AG04450 (cell line): Measurements from ENCODE around the gene TMEM182. TPM values are rescaled to one million over a fixed set of nuclear protein-coding genes. Genes with fewer than 3 reads are reported as not detected.

Experiments
- CTCF ChIA-PET: fragments of 300-600, 350-600 bp; formaldehyde crosslinking; extraction: SDS; loops from one replicate; lab custom pipeline; 2022; ENCODE audit warnings: antibody characterized with exemption, inconsistent platforms; lab: Charles Lee
- POLR2A ChIA-PET: fragments of 350-600 bp; formaldehyde crosslinking; extraction: SDS; loops from one replicate; lab custom pipeline; 2021; ENCODE audit warnings: antibody characterized with exemption, inconsistent platforms; lab: Yijun Ruan, JAX
- DNase-seq: peaks from one replicate; pipeline ENCODE4 v3.0.0-alpha.2; 2011; ENCODE audit warnings: low read depth, low spot score
- H3K27ac ChIP-seq: one replicate; pipeline ENCODE4 v1.5.1; 2012; ENCODE audit warnings: low read depth, low read length, control low read depth
- H3K27me3 ChIP-seq: one replicate; pipeline ENCODE4 v1.6.0; 2012; ENCODE audit warnings: low read length; ENCODE audit not compliant: control insufficient read depth, insufficient read depth
- H3K4me3 ChIP-seq: 2 replicates; pipeline ENCODE4 v1.5.1; 2011; ENCODE audit warnings: mild to moderate bottlenecking, low read depth, low read length, control low read depth
- H3K9me3 ChIP-seq: 2 replicates; pipeline ENCODE4 v1.5.1; 2012; ENCODE audit warnings: low read length; ENCODE audit not compliant: control insufficient read depth, insufficient read depth
- CTCF ChIP-seq: IDR thresholded peaks from 2 replicates; pipeline ENCODE4 v1.5.1; 2011; ENCODE audit warnings: low read depth, low read length, control low read depth, inconsistent platforms
- polyA minus RNA-seq: library from RNA; depleted of rRNA, polyadenylated mRNA; stranded (reverse); fragments of >200 nt; gene quantifications from 2 replicates; pipeline ENCODE4 v1.2.3, GENCODE V29; 2011; rRNA and poly(A)+ RNA removed
- polyA plus RNA-seq: library from polyadenylated mRNA; depleted of rRNA; stranded (reverse); fragments of >200 nt; gene quantifications from 2 replicates; pipeline ENCODE4 v1.2.3, GENCODE V29; 2011; rRNA removed

The TMEM182 gene
- polyA plus RNA-seq (3.5 and 3.6 TPM in 2 replicates), polyA minus RNA-seq (1.1 and 1.9 TPM in 2 replicates)

GRCh38 chr2:102761763-102762162, at the start of gene TMEM182:
TSS of gene TMEM182 (plus strand) at chr2:102762031. CDS start at chr2:102762218, 187 bp downstream.
- no peak for TF ChIP-seq CTCF
- Histone ChIP-seq H3K27me3 (no peaks in the 10 kb centered on the region), H3K4me3 (no peak within 1 kb of the TSS), H3K27ac (no peak within 1 kb of the TSS), H3K9me3 (no peaks in the 10 kb centered on the region)
- POLR2A ChIA-PET = no interaction called here
- DNase-seq = no peak
- CTCF ChIA-PET = interaction anchor here (1.5 to 8.6 kb wide), 3 partner anchors 8 to 78 kb away, joined by 4 to 130 read pairs (median 42); no protein-coding TSS in a partner anchor

GRCh38 chr2:102717308-102718018, 44.4 kb upstream of the TMEM182 start:
- no peak for DNase-seq
- CTCF ChIA-PET = interaction anchor here (1.2 kb wide), 1 partner anchor 37 kb away, joined by 6 read pairs; no protein-coding TSS in a partner anchor
- TF ChIP-seq CTCF = no peak
- Histone ChIP-seq H3K9me3 (no peaks in the 10 kb centered on the region; the same call in 1 of the 2 replicates), H3K4me3 (no peak overlapping the region), H3K27ac (no peak overlapping the region), H3K27me3 (no peaks in the 10 kb centered on the region)
- POLR2A ChIA-PET = no interaction called here

GRCh38 chr2:102718387-102719316, 43.2 kb upstream of the TMEM182 start:
- no peak overlapping the region for H3K27ac ChIP-seq
- no peaks in the 10 kb centered on the region; the same call in 1 of the 2 replicates for H3K9me3 ChIP-seq
- no peak overlapping the region for H3K4me3 ChIP-seq
- CTCF ChIA-PET = interaction anchor here (1.2 kb wide), 1 partner anchor 36 kb away, joined by 6 read pairs; no protein-coding TSS in a partner anchor
- no peaks in the 10 kb centered on the region for H3K27me3 ChIP-seq
- POLR2A ChIA-PET = no interaction called here
- no peak for TF ChIP-seq CTCF
- DNase-seq = no peak

GRCh38 chr2:102724016-102724490, 37.8 kb upstream of the TMEM182 start:
- POLR2A ChIA-PET = no interaction called here
- DNase-seq = no peak
- TF ChIP-seq CTCF = no peak
- CTCF ChIA-PET = no interaction called here
- no peaks in the 10 kb centered on the region for H3K27me3 ChIP-seq
- no peaks in the 10 kb centered on the region for H3K9me3 ChIP-seq
- no peak overlapping the region for H3K27ac ChIP-seq
- no peak overlapping the region for H3K4me3 ChIP-seq
